Measurements from ENCODE around the gene MYO18A.

The MYO18A gene

DNA sequence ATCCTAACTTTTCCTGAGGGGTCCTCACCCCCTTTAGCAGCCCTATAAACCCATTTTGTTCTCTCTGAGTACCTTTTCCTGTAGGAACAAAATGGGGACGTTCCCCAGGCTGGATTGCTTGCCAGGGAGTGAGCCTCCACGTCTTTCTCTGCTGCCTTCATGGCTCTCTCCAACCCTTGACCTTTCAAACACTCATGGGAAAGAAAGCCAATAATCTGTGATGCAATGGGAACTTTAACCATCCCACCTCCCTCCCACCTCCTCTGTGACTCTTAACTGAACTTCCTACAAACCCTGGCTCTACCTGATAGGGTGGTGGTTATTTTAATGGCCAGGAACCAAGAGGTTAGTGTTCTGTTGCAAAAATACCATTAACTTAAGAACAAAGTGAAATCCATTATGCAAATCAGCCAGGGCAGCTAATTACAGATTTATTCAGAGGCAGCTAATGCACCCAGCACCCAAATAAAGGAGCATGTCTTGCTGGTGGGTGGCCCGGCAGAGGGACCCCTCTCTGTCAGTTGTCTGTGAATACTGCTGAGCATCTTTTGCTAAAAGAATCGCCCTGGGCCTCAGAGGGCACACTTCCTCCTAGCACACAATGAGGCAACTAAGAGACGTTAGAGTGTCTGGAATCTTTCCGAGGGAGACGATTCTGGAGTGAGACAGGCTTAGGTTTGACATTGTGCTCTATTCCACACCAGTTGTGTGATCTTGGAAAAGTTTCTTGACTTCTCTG is 134.3 kb downstream of the MYO18A start:
- no peak for DNase-seq

- no peak for DNase-seq
Observed at GRCh38 chr17:29045026-29045425, 135.2 kb downstream of the MYO18A start.

GRCh38 chr17:29043539-29044145 is 136.6 kb downstream of the MYO18A start:
- DNase-seq: no peak

DNA sequence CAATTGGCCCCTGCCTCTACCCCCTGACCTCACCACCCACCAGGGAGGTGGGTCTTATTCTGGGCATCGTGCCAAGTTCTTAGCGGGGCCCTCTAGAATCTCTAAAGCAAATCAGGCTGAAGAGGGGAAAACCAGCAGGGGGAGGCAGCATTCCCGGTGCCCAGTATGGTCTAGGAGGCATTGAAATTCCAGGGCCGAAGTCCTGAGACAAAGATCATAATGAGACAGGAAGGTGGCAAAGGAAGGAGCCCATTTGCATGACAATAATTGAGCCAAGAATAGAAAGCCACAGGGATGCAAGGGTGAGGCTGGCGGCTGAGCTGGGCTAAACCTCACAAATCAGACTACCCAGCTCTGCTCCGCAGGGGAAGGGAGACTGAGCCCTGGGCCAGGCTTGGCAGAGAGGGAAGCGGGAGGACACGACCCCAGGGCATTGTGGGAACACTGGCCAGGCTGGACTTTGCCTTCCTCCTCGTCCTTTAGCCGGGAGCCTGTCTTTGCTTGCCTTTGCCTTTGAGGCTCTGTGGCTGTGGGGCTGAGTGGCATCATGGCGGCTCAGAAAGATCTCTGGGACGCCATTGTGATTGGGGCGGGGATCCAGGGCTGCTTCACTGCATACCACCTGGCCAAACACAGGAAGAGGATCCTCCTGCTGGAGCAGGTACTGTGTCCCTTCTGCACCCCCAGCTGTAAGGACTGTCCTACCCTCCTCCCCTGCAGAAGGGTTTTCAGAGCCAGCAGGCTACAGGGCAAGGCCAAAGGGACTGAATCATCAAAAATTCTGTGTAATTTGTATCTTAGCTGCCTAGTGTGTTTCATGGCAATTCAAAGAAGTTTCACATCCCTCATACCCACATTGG is 137.3 kb downstream of the MYO18A start, which contains the start of gene PIPOX:
TSS of gene PIPOX (plus strand) at position 463 of the 860 bp plus-strand sequence. CDS start at position 548, 85 bp downstream.
- DNase-seq: peak; percentile 96

DNA sequence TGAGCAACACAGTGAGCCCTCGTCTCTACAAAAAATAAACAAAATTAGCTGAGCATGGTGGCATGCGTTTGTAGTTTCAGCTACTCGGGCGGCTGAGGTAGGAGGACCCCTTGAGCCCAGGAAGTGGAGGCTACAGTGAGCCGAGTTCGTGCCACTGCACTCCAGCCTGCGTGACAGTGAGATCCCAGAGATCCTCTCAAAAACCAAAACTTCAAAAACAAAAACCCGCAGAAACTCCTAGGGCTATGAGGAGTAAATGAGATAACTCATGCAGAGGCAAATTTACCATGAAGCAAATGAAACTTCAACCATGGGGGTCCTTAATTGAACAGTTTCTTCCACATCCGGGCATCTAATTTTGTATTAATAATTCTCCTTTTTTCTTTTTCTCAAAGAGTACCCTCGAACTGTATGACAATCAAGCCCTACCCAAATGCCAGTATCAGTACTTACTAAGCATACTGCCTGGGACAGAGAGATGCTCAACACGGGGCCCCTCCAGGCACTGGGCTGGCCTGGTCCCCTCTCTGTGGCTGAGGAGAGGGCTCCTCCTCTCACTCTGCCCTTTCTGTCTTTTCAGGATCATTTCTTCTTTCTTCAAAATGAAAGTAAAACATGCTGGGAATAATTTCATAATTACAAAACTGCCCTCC is 138.0 kb downstream of the MYO18A start:
- DNase-seq: no peak

- no peak for DNase-seq
Observed at GRCh38 chr17:29041571-29041970, 138.6 kb downstream of the MYO18A start.

DNA sequence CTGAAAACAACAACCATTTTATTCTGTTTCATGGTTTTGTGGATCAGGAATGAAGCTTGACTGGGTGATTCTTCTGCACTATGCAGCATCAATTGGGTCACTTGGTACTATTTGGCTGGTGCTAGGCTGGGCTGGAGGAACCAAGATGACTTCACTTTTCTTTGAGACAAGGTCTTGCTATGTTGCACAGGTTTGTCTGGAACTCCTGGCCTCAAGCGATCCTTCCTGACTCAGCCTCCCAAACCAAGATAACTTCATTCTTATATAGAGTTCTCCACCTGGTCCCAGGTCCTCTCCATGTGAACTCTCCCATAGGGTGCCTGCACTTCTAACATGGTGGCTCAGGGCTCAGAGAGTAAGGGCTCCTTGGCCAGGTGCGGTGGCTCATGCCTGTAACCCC is 139.1 kb downstream of the MYO18A start:
- DNase-seq: no peak

GRCh38 chr17:29039764-29040598 is 140.2 kb downstream of the MYO18A start:
- DNase-seq: no peak

- DNase-seq: no peak
Observed at GRCh38 chr17:29038085-29038795, 142.0 kb downstream of the MYO18A start.

GRCh38 chr17:29037739-29038084 is 142.5 kb downstream of the MYO18A start:
- DNase-seq: no peak

DNA sequence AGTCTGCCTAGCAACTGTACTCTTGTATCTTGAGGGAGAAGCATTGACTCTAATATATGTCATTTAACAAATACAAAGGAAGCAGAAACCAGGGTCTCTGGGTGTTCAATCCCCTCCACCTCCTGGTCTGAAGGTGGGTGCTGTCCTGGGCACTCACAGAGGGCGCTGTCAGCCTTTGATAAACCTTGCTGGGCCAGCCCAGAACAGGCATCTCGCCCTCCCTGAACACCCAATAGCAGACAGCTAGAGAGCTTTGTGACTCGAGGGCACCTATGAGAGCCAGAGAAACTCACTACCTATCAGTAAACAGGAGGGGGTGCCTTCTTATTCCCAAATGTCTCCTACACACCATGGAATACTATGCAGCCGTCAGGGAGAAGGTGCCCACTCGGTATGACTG is 143.6 kb downstream of the MYO18A start:
- no peak for DNase-seq

DNA sequence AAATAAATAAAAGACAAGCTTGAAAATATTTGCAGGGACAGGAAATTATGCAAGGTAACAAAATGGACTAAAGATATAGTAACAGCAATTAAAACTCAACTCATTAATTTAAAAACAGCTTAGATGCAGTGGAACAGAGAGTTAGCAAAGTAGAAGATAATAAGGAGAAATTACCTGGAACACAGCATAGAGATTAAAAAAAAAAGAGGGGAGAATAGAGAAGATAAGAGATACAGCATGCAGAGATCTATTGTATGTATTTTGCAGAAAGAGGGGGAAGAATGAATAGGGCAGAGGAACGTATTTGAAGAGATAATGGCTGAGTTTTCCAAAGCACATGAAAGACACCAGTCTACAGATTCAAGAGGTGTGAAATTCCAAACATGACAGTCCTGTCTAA is 145.7 kb downstream of the MYO18A start:
- no peak for DNase-seq

- DNase-seq: no peak
Observed at GRCh38 chr17:29032857-29033197, 147.4 kb downstream of the MYO18A start.

DNA sequence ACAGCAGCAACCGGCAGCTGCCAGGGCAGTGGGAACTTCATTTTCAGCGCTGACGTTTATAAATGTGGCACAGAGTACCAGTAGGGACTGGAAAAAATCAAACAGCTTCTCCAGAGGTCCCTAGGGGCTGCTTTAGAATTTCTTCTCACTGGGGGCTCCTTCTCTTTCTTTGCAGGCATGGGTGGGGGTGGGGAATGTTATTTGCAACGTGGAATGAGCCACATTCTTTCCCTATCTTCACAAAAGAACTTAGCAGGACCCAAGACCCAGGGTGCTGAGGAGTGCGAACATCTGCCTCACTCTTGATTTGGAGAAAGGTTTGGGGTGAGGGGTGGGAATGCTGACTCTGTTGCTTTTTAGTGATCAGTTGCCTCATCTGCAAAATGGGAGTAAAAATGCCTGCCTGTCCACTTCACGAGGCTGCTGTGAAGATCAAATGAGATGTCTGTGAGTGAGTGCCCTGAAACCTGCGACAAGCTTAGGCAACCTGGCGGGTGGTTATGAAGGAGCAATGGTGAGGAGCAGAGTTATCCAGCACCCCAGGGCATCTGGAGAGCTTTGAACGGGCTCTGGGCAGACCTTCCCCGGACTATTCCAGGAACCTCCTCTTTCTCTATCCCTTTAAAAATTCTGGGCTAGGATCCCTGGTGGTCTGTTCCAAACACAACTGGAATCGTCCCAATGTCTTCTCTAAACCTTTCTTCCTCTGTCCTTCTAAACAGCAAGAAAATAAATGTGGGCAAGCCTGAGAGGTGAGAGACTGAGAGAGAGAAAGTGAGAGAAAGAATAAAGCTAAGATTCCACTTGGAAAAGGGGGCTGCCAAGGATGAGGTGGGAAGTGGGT is 148.0 kb downstream of the MYO18A start:
- DNase-seq: no peak

DNA sequence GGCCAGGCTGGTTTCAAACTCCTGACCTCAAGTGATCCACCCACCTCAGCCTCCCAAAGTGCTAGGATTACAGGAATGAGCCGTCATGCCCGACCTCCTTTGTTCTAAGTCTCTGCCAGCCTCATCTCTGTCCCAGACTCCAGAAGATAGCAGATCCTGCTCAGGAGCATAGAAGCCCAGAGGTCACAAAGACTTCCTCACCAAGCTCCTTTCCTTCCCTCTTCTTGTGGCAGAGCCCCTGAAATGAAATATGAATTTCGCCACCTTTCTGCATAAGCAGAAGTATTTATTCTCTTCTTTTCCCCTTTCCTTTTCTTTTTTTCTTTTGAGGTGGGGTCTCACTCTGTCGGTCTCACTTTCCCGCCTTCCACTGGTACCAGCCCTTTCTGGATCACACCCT is 148.7 kb downstream of the MYO18A start:
- no peak for DNase-seq

GRCh38 chr17:29024316-29024952 is 155.8 kb downstream of the MYO18A start:
- no peak for DNase-seq

DNA sequence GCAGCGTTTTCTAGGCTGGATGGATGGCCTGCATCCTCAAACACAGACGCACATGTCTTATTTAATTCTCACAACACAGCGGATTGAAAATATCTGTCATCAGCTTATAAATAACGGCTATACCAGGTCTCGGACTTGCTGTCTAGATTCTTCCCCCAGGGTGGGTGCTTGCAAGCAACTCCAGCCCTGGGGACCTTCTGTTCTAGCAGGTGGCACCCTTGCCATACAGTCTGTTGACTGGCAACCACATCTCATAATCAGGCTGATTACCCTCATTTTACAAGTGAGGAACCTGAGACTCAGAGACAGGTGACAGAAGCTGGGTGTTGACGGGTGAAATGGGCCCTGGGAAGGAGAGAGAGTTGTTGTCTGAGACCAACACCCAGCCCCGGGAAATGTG is 158.1 kb downstream of the MYO18A start:
- DNase-seq: no peak

- no peak for DNase-seq
Observed at GRCh38 chr17:29021226-29021625, 159.0 kb downstream of the MYO18A start.

Data from NCI-H345 (cell line).